Hematopoietic multipotent progenitor cell treated with erythropoietin and hydrocortisone succinate and interleukin-3 and kit ligand, for 8 days (in vitro differentiated cells): ENCODE data around the gene GRIK2.

Experiments
- DNase-seq: peaks from one replicate; pipeline ENCODE4 v3.0.0-alpha.2; 2015

Gene GRIK2

DNA sequence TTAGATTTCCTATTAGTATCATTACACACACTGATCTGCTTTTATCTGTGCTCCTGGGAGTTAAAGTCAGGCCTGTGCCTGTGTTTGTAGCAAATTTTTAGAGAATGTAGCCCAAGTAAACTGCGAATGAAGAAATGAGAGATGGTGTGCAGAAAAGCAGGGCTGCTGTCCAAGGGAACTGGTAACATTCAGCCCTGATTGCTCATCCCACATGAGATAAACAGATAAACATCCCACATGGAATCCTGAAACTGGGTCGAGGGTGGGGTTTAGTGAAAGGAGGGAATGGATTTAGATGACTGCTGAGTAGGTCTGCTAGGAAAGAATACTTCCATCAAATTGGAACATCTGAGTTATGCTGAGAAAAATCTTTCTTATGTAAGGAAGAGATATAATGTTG is 69.1 kb downstream of the GRIK2 start:
- DNase-seq: no peak

DNA sequence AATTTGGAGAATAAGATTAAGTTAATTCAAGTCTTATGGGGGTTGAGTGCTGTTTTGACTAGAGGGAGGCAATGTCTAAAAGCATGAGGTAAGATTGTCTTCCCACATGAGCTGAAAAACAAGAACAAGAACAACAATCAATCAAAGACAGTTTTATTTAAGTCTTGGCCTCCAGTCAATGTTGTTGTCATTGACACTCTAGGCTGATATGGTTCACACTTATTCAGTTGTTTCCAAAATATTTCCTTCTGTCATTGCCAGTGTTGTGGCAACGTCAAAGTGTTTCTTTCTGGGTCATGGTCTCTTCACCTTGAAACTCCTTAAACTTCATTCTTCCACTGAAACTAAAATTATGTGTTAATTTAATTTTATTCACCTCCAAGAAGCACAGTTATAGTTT is 72.4 kb downstream of the GRIK2 start:
- DNase-seq: no peak

DNA sequence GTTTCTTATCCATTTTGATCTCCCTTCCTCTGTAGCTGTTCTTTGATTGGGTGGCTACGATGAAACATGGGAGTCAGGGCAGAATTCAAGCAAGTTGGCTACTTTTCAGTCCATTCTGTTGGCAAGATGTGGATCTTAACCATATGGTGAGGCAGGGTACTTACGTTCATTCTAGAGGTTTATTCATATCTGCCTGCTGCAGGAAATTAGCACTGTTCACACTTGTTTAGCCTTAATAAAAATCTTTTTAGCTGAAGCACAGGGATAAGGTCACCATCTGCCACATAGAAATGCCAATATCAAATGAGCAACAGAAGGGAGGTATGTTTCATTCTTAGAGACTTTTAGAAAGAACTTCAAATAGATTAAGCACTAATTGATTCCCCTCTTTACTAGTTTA is 83.9 kb downstream of the GRIK2 start:
- DNase-seq: no peak

DNA sequence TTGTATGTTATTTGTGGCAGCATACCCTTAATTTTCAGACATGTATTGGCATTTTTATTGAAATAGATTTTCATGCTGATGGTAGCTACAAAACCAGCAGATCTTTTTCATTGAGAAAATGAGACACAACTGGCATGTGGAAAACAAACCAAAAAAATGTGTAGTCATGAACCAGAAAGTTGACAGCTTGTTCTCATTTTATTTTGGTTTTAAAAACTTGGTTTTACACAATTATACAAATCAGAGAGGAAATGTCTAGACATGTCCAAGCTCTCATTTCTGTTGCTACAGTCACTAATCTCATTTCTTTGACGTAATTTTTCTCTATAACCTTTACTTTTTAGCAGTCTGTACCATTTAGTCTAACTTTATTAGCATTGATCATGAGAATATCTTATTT is 85.4 kb downstream of the GRIK2 start:
- DNase-seq: no peak

DNA sequence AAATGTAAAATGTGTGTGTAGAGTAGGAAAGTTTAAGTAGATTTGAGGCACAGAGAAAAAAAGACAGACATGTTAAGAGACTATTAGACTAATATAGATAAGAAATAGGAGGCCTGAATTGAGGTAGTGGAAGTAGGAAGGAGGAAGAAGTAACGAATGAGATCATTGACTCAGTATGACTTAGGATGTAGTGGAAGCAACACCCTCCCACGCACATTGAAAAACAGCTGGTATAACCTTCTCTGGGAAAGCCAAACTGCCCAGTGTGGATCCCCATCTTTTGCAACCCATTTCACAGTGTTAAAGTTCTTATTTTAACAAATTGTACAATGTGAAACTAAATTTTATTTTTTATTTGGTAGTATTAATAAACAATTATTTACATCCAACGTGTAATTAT is 89.1 kb downstream of the GRIK2 start:
- DNase-seq: no peak

DNA sequence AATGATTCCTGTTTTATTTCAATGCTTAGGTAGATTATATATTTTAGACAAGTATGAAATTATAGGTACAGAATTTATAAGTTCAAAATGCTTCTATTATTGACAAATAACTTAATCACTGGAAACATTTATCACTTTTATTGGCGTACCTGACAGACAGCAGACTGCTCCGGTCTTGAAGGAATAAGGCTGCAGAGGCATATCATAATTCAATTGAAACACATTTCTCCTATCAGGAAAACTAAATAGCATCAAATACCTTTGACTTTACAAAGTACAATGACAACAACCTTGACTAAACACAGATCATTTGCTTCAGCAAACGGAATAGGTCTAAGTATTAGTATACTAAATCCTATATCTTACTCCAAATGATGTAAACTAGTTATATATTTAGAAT is 91.3 kb downstream of the GRIK2 start:
- no peak for DNase-seq

DNA sequence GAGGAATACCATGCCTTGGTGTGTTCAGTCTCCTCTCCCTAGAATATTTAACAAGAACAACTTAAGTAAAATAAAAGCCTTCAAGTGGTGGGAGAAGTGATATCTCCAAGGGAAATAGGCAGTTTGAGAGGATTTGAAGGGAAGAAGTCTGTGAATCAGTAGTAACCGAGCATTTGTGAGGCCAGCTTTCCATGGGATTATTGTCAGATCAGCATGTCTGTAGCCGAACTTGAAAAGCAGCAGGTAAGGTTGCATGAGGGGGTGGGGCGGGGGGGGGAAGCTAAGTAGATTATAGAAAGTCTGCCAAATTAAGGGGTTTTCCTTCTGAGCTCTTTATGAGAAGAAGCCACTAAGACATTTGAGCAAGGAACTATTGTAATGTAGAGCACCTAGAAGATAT is 92.6 kb downstream of the GRIK2 start:
- DNase-seq: no peak

DNA sequence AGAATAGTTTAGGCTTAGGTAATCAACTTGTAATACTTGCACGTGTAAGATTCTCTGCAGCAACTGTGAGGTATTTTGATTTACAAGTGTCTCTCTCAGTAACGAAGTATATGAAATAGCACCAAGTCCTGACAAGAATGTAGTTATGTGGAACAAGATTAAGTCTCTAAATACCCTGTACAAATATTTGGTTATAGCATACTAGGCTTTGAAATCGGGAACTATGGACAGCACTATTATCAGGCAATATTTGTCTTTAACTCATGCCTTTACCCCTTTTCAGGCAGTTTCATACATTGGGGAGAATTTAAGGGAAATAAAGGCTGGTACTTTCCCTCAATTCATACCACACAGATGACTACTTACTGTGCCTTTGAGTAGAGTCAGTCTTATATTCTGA is 93.2 kb downstream of the GRIK2 start:
- DNase-seq: no peak

DNA sequence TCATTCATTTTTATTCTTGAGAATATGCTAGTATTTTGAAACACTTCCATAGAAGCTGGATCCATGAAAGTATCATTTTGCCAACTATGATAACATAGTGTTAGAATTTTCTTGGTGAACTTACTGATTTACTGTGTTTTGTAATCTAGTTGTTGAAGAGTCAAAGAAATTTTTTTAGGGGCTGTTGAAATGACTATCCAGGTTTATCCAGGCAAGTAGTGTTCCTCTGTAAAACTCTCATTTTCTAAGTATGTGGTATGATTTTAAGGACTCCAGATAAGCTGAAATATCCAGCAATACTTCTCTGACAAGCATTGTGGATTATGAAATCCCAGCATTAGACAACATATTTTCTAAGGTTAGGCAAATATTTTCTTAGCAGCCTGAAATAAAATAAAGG is 95.9 kb downstream of the GRIK2 start:
- no peak for DNase-seq

DNA sequence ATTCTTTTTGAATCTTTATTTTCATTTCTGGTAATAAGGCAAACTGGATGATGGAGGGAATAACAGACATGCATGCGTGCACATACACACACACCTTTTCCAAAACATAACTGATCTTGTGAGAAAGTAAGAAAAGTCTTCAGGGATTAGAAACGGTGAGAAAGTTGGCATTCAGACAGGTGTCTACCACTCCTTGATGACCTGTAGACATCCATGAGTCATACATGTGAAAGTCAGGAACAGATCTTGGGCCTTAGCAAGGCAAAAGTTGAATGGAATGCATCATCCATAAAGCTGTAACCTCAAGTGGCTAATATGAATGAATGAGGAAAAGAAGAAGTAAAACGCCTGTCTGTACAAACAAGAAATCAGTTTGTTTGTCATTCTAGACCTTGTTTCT is 97.3 kb downstream of the GRIK2 start:
- no peak for DNase-seq

DNA sequence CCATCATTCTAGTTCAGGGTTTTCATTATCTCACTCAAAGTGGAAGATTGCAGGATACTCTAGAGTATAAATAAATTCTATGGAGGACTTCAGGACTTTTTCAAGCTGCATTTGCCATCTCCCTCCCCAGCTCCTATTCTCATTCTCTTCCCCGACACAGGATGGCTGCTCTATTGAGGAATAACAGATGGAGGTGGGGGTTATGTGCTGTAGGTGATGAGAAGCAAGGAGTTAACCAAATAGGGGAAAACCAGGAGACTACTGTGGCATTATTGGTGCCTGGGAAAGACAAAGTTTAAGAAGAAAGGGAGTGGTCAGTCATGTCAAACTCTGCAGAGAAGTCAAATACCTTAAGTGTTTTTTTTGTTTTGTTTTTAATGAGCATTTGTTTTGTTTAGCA is 109.3 kb downstream of the GRIK2 start:
- DNase-seq: no peak

DNA sequence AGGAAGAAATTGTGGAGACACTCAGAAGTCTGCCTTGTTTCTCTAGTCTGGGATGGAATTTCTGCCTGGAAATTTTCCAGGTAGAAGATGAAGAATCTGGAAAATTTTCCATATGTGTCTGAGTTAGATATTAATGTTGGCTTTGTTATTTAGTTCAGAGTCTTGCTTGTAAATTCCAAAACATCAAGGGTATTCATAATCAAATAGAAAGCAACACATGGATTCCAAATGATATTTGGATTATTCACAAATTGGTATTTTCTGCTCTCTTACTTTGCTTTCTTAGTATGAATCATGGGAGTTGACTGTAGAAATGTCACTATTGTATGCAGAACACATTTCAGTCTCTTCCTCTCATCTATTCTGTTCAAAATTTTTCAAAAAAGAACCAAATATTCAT is 116.0 kb downstream of the GRIK2 start:
- DNase-seq: no peak

DNA sequence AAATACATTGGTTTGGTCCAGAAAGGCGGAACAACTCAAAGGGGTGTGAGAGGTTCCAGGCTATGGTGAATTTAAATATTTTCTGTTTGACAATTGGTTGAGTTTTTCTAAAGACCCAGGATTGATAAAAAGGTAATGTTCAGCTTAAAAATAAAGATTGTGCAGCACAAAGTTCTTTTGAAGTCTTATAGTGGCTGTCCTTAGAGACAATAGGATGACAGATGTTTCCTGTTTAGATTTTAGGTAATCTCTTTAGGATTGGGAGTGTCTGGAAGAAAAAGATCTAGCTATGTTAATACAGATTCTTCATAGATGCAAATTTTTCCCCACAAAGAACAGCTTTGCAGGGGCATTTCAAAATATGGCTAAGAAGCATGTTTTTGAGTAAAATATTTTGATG is 119.7 kb downstream of the GRIK2 start:
- DNase-seq: no peak

DNA sequence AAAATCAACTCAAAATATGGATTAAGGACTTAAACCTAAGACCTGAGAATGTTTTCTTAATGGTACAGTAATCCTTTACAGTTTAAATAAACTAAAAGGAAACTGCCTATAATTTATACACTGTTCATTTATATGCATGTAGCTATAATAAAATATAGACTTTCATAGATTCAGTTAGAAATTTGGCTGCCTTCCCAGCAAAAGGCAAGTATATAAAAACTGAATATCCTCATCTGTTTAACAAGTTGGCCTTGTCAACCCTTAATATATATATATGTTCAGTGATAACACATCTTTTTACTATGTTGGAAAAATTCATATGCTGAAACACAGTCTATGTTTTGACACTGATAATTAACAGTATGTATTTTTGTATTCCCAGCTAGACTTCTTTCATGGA is 123.1 kb downstream of the GRIK2 start:
- no peak for DNase-seq

DNA sequence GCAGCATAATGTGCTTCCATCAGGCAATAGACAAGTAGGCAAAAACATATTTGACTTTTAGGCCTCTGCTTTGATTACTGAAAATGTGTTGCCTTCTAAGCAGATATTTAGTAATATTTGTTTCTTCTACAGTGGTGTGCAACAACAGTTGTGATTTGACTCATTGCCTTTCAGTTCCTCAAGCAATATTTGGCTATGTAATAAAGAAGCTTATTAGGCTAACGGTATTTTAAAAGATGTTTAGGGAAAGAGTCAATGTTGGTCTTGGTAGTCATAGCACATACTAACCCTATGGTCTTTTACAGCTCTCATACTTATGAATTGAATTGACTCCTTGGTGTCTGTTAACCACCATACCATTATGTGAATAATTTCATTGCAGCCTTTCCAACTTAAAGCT is 124.1 kb downstream of the GRIK2 start:
- DNase-seq: no peak

DNA sequence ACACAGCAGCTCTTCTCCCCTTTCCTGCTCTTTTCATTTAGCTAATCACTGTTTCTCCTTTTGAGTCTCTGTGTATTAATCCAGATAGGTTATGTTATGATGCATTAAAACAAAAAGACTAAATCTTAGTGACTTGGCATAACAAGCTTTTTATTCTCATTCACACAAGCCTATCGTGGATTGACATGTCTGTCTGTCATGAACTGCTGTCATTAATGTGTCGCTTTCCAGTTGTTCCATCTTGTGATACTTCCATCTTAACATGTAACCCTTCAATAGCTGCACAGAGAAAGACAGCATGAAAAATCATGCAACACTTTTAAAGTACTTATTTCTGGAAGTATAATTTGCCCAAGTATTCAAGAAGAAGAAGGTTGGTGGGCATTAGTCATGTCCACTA is 128.7 kb downstream of the GRIK2 start:
- DNase-seq: no peak

DNA sequence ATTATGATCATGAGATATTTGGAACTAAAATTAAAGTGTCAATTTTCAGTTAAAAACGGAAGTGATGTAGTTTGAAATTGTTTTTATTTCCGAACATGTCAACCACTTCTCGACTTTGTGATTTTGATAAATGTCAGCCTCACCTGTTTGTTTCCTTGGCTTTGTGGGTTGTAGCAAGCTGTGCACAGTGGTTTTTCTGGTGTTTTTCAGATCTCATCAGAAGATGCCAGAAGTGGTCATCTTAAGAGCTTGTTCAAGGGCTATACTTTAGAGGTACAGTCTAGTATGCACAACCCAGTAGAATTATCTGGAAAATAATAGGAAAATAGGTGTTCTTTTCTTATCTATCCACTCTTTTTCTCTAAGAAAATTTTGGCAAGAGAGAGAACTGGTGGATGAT is 134.0 kb downstream of the GRIK2 start:
- DNase-seq: no peak

DNA sequence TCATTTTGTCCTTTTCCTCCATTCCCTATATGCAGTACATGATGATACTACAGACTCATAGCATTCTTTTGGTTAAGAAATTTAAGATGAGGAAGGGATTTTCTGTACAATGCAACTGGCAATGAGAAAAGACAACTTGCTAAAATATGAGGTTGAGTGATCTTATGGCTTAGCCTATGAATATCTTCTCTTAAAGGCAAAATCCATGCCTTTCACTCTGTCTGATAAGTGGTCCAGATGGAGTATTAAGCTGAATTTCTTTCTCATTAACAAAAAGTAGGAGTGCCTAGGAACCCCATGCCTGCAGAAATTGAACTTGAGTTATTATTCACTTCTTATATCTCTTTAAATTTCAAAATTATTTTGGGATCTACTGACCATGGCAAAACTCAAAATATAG is 135.3 kb downstream of the GRIK2 start:
- DNase-seq: no peak

DNA sequence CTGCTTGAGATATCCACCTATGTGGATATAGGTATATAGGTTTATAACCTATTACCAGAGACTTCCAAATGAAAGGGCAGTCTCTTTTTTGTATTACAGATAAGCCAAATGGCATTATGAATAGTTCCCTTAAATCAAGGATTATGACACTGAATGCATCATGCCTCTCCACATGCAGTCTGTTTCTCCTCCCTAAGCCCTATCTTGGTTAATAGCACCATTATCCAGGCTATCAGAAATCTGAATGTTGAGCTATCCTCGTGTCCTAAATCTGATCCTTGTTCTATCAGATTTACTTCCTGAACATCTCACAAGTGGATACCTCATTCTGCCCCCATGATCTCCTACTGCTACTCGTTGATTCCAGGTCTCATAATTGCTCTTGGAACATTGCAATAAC is 138.0 kb downstream of the GRIK2 start:
- no peak for DNase-seq

DNA sequence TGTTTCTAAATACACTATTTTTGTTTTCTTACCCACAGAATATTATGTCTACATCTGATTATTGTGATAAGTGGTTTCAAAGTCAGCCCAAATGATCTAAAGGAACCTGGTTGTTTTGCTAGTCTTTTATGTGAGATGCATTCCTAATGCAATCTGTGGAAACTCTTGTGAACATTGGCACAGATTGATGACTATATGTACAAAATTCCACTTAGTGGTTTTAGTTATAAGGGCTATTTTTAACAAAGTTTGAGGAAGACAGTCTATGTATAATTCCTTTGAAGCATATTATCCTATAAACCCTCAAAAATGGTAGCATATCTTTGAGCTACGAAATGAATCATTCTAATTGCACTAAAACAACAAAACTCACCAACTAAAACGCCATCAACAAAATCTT is 140.9 kb downstream of the GRIK2 start:
- no peak for DNase-seq

DNA sequence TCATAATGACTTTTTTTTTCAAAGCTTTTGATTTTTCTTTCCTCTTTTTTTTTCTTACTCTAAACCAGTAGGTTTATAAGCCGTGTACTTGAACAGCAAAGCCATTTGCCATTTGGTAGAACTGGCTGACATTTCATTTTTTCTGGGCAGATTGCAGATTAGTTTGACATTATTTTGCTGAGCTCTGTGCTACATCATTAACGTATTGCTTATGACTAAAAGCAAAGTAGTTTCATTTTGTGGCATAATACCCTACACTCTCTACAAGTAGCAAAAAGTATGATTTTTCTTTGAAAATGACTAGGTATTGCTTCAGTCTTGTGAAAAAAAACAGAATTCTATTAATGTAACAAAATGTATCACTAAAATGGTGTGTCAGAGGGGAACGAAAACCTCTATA is 141.3 kb downstream of the GRIK2 start:
- no peak for DNase-seq

DNA sequence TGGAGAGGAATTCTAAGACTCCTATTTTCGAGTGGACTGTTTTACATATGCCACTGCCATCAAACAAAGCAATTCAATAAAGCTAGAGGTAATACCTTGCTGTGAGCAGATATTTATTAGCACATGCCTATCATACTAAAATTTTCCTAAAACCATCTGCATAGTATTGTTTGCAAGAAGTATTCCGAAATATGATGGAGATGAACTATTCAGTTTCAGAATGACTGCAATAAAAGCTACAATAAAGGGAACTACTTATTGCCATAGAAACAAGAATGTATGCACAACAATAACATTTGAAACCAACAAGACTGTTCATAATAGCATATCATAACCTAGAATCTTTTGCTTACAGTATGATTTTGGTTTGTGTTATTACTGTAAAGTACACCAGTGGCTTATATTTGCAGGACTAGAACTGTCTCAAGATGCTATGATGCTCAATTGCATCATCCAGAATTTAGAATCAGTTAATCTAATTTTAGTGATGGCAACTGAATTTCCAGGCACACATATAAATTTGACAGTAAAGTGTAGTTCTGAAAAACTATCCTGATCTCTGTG is 144.3 kb downstream of the GRIK2 start:
- DNase-seq: no peak

DNA sequence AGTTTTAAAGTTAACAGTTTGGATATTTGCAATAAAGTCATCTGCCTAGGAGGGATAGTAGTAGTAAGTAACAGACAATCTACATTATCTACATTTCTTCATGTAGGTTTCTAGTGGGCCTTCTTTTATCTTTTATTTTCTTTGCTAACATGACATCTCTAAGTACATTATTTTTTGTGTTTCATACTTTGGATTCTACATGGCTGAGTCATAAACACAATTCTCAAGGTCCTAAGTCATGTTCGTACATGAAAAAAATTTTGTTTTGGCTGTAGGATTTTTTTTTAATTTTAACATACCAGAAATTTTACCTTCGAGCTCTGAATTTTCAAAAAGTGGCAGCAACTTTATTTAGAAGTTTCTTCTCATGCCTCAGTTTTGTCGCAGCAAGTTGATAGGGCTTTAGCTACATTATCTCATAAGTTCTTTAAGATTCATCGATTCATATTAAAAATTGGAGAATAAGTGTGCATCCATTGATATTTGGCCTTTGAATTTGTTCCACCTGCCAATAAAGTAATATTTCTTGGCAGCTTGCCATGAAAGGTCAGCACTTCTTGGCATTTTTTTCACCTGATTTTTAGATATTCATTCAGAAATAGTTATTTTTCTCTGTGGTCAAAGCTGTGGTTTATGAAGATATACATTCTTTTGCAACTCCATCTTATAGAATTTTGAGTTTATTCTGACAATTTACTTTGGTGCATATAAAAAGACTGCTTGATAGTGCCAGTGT is 146.2 kb downstream of the GRIK2 start:
- no peak for DNase-seq

DNA sequence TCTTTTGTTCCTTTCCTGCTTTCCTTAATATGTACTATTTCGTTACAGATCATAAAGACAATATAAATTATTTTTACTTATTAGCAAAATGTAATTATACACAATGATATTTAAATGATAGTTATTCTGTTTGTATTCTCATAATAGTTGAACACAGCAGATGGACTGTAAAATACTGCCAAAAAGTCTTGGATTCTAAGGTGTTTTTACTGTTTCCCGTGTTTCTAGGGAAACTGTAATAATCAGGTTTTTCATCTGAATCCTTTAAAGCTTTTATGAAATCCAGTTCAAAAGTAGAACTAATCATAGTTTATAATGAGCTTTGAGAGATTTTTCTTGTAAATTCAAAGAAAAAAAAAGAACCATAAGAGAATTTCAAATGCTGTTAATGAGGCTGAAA is 148.4 kb downstream of the GRIK2 start:
- DNase-seq: no peak

DNA sequence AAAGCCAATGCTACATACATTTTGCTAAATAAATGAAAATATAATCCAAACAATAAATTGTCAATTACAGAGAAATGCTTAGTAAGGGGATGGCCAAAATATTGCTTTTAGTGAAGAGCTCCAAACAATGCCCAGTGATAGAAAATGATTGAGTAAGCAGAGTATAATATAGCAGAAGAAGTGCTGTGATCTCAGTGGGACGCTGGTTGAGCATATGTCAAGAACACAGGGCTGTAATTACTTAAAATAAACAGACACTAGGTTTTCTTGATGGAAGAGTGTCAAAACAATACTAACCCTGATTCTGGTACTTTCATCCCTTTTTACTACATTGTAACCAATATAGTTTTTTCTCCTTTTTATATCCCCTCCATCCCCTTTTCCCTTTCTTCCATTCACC is 150.3 kb downstream of the GRIK2 start:
- DNase-seq: no peak
